K562 (cell line): ENCODE results near the gene ZBTB7A. TPM values are rescaled to one million over a fixed set of nuclear protein-coding genes. Genes with fewer than 3 reads are reported as not detected.
A peak's percentile ranks its signal among the peaks of the same experiment; 100 is the strongest.

ENCODE experiments used
- ATAC-seq: fragments of 200-7000 bp; cut with Tn5 transposase; 3 replicates; pipeline ENCODE4 v1.9.1; 2020; ENCODE audit warnings: moderate library complexity
- BruUV-seq: library from RNA; stranded (reverse); fragments of 400-500 nt; replicated peaks from 2 replicates; lab custom pipeline; 2021; lab: Mats Ljungman, UMichigan
- CTCF ChIA-PET: fragments of 300-600 bp; formaldehyde crosslinking; extraction: SDS; loops from one replicate; lab custom pipeline; 2021; ENCODE audit warnings: low intra/inter-chr PET ratio; lab: Yijun Ruan, JAX
- POLR2A ChIA-PET: fragments of 300-600, 350-650 bp; sonication (Branson Sonifier 250); formaldehyde crosslinking; extraction: SDS; loops from one replicate; lab custom pipeline; 2021; ENCODE audit warnings: antibody characterized with exemption, inconsistent platforms; lab: Yijun Ruan, JAX
- DNase-seq, 4 experiments: peaks; one replicate each; pipeline versions ENCODE4 v3.0.0 to v3.0.0-alpha.2; 2011 to 2018; ENCODE audit warnings: low spot score in 3 of 4, mixed read lengths in 3 of 4; ENCODE audit errors: extremely low read depth in 1 of 4
- FAIRE-seq: peaks from 2 replicates; lab custom pipeline; 2011; peaks lifted over from hg19 to GRCh38; lab: Jason Lieb, UNC
- H2AFZ ChIP-seq: 2 replicates; pipeline ENCODE4 v1.6.0; 2011; ENCODE audit warnings: low read depth, low read length, control low read depth, inconsistent platforms
- H3K27ac ChIP-seq: fragments of 200-600 bp; 3 replicates; pipeline ENCODE4 v1.8.0; 2011; ENCODE audit warnings: low read depth, mild to moderate bottlenecking, control low read depth, inconsistent platforms, low read length, moderate library complexity, mixed read lengths; ENCODE audit errors: extremely low read depth
- H3K27me3 ChIP-seq, 2 experiments: fragments of 300-600 bp in 1 of 2; 2 replicates in 1 of 2; 3 replicates in 1 of 2; pipeline versions ENCODE4 v1.6.0 to v1.8.0; 2011; ENCODE audit warnings: inconsistent platforms in 2 of 2, low read length in 2 of 2, mild to moderate bottlenecking in 1 of 2, mixed read lengths in 1 of 2, moderate library complexity in 1 of 2; ENCODE audit not compliant: control insufficient read depth in 2 of 2, insufficient read depth in 2 of 2
- H3K36me3 ChIP-seq: fragments of 300-600 bp; 3 replicates; pipeline ENCODE4 v1.8.0; 2011; ENCODE audit warnings: mild to moderate bottlenecking, low read length, inconsistent platforms; ENCODE audit not compliant: control insufficient read depth, insufficient read depth
- H3K4me1 ChIP-seq, 2 experiments: fragments of 200-600 bp in 1 of 2; replicated peaks in 1 of 2; 2 replicates in 1 of 2; 3 replicates in 1 of 2; pipeline versions ENCODE4 v1.5.1 to v1.8.0; 2011; ENCODE audit warnings: inconsistent platforms in 2 of 2, low read length in 2 of 2, mild to moderate bottlenecking in 1 of 2, mixed read lengths in 1 of 2, moderate library complexity in 1 of 2; ENCODE audit not compliant: control insufficient read depth in 2 of 2, insufficient read depth in 2 of 2
- H3K4me2 ChIP-seq: 2 replicates; pipeline ENCODE4 v1.6.1; 2011; ENCODE audit warnings: low read length, control low read depth, inconsistent platforms, mixed read lengths; ENCODE audit not compliant: insufficient read depth
- H3K4me3 ChIP-seq: fragments of 200-600 bp; sonication (generic), shearing (Covaris generic); 2 replicates; pipeline ENCODE4 v1.5.1; 2016; ENCODE audit warnings: control low read depth, inconsistent platforms
- H3K79me2 ChIP-seq: fragments of 200-600 bp; 3 replicates; pipeline ENCODE4 v1.8.0; 2011; ENCODE audit warnings: low read length, inconsistent platforms; ENCODE audit not compliant: control insufficient read depth, insufficient read depth
- H3K9ac ChIP-seq, 2 experiments: 2 replicates each; pipeline versions ENCODE4 v1.6.0 to v1.6.1; 2011; ENCODE audit warnings: low read depth in 2 of 2, low read length in 2 of 2, control low read depth in 1 of 2, inconsistent platforms in 1 of 2, mild to moderate bottlenecking in 1 of 2, mixed read lengths in 1 of 2; ENCODE audit not compliant: insufficient read depth in 1 of 2
- H3K9me1 ChIP-seq: one replicate; pipeline ENCODE4 v1.6.0; 2011; ENCODE audit warnings: inconsistent platforms, mild to moderate bottlenecking, low read length, moderate library complexity; ENCODE audit not compliant: control insufficient read depth, insufficient read depth
- H3K9me3 ChIP-seq: replicated peaks from 2 replicates; pipeline ENCODE4 v1.5.1; 2011; ENCODE audit warnings: low read depth, low read length, inconsistent platforms; ENCODE audit not compliant: control insufficient read depth, insufficient read depth
- H4K20me1 ChIP-seq: replicated peaks from 2 replicates; pipeline ENCODE4 v1.6.1; 2011; ENCODE audit warnings: low read length, inconsistent platforms, mixed read lengths; ENCODE audit not compliant: control insufficient read depth, insufficient read depth
- AFF4 ChIP-seq: sonication (generic); formaldehyde crosslinking; IDR thresholded peaks from 2 replicates; pipeline ENCODE4 v1.8.0; 2023; ENCODE audit warnings: mild to moderate bottlenecking, missing genetic modification reagents
- FOXP1 ChIP-seq: sonication (generic); formaldehyde crosslinking; IDR thresholded peaks from 2 replicates; pipeline ENCODE4 v1.8.0; 2022; ENCODE audit warnings: mild to moderate bottlenecking, missing genetic modification reagents
- KDM1A ChIP-seq, 2 experiments: fragments of 450-650 bp; IDR thresholded peaks; 2 replicates each; pipeline ENCODE4 v1.6.1; 2016; ENCODE audit warnings: mild to moderate bottlenecking in 2 of 2
- POLR2G ChIP-seq: fragments of 200-400 bp; formaldehyde crosslinking; IDR thresholded peaks from 2 replicates; pipeline ENCODE4 v1.6.1; 2017; ENCODE audit warnings: low read depth, mild to moderate bottlenecking, antibody characterized with exemption, low read length, moderate library complexity
- RBFOX2 ChIP-seq: fragments of 200-400 bp; formaldehyde crosslinking; IDR thresholded peaks from 2 replicates; pipeline ENCODE4 v1.6.1; 2017; ENCODE audit warnings: low read depth, mild to moderate bottlenecking, low read length, moderate library complexity
- SAFB ChIP-seq: fragments of 200-400 bp; formaldehyde crosslinking; IDR thresholded peaks from 2 replicates; pipeline ENCODE4 v1.6.1; 2017; ENCODE audit warnings: low read depth, low read length, borderline replicate concordance
- TGIF2 ChIP-seq: sonication (generic); formaldehyde crosslinking; IDR thresholded peaks from 2 replicates; pipeline ENCODE4 v1.8.1; 2022; ENCODE audit warnings: mild to moderate bottlenecking, missing genetic modification reagents, moderate library complexity
- ZFP36 ChIP-seq: fragments of 150-350 bp; IDR thresholded peaks from 2 replicates; pipeline ENCODE4 v1.6.1; 2018; ENCODE audit warnings: low read length, low read depth; ENCODE audit not compliant: partially characterized antibody
- ZNF217 ChIP-seq: sonication (generic); formaldehyde crosslinking; IDR thresholded peaks from 2 replicates; pipeline ENCODE4 v1.8.0; 2022; ENCODE audit warnings: mild to moderate bottlenecking, missing genetic modification reagents
- ZNF347 ChIP-seq: fragments of 450-650 bp; formaldehyde crosslinking; IDR thresholded peaks from 2 replicates; pipeline ENCODE4 v1.4.0; 2020; ENCODE audit warnings: low read depth, mild to moderate bottlenecking, moderate library complexity
- ZNF395 ChIP-seq: fragments of 200-800 bp; sonication (Bioruptor generic); IDR thresholded peaks from 2 replicates; pipeline ENCODE4 v1.6.1; 2017; ENCODE audit warnings: missing genetic modification characterization, missing compliant biosample characterization
- WGBS: fragments of 100-300 bp; shearing (Covaris generic); methylation state at CpG from one replicate; pipeline ENCODE4 v1.1.6; 2016; ENCODE audit warnings: low coverage, mixed read lengths; ENCODE audit not compliant: insufficient coverage; ENCODE audit errors: missing lambda C conversion rate; 5-methylcytosine and 5-hydroxymethylcytosine counted together
- in situ Hi-C: fragments of 300-500 bp; cut with MboI; formaldehyde crosslinking; loops from 4 replicates; pipeline ENCODE4 v1.15.0; 2018; ENCODE audit warnings: inconsistent platforms, mixed read lengths
- intact Hi-C: fragments of 100-400 bp; cut with micrococcal nuclease; formaldehyde crosslinking; loops from 2 replicates; pipeline ENCODE4 v1.14.2; 2022
- polyA plus RNA-seq, 8 experiments: library from polyadenylated mRNA; depleted of rRNA in 4 of 8; stranded (reverse) in 5 of 8; unstranded in 3 of 8; fragments of >200 nt; fragmentation: Nextera tagmentation in 2 of 8; fragmentation: Illumina TruSeq in 1 of 8; extraction: Ambion mirVana in 2 of 8; extraction: Trizol in 1 of 8; gene quantifications; 2 replicates each; pipeline versions ENCODE4 v1.2.1 to v1.2.3, GENCODE V29; 2011 to 2014; ENCODE audit warnings: inconsistent platforms in 1 of 8, missing spikeins in 1 of 8
- total RNA-seq, 7 experiments: library from RNA; depleted of rRNA in 6 of 7; stranded (reverse); fragments of >200 nt in 6 of 7; fragmentation: Illumina TruSeq in 2 of 7; extraction: Trizol in 2 of 7; gene quantifications; 2 replicates each; pipeline versions ENCODE4 v1.2.1 to v1.2.3, GENCODE V29; 2011 to 2021; ENCODE audit warnings: low replicate concordance in 1 of 7

ZBTB7A gene
- total and polyA plus RNA-seq, 9 of the 15 experiments (the other 6 are each of a cell fraction or from before 2014, with no cell fraction given) = 0.11 to 34.0 (median 4.6) TPM

GRCh38 chr19:4112367-4112766, 45.7 kb upstream of the ZBTB7A start:
- POLR2A ChIA-PET = no interaction called here
- Histone ChIP-seq H3K36me3 (peaks cover 85% of the 10 kb centered on the region; the same call in 2 of the 3 replicates), H4K20me1 (no peaks in the 10 kb centered on the region), H3K9me3 (no peaks in the 10 kb centered on the region), H3K4me2 (no peak overlapping the region), H3K4me3 (no peak overlapping the region), H3K79me2 (no peaks in the 10 kb centered on the region), H3K9ac (no peak overlapping the region; a peak in 2 of 4 replicates), H3K27ac (no peak overlapping the region), H2AFZ (no peak overlapping the region), H3K4me1 (peaks cover 0 to 8% of the 10 kb centered on the region in 2 experiments; a peak in 2 of 5 replicates), H3K9me1 (no peaks in the 10 kb centered on the region), H3K27me3 (no peaks in the 10 kb centered on the region)
- no TSS peak for BruUV-seq
- TF ChIP-seq ZNF395 (CRISPR knock-in tag) (no peak), POLR2G (0 out of 2 replicates have a peak, but pooled peaks have one; percentile 16), RBFOX2 (peak; percentile 44; the same call in 1 of the 2 replicates)
- ATAC-seq = no peak
- intact Hi-C loops = no loop called here
- DNase-seq = no peak
- FAIRE-seq = no peak
- WGBS = 87% methylated on average over 4 of the region's 17 CpGs
- in situ Hi-C loops = no loop called here
- CTCF ChIA-PET = no interaction called here

- in situ Hi-C loops = no loop called here
- Histone ChIP-seq H3K4me1 (peaks cover 0 to 5% of the 10 kb centered on the region in 2 experiments; a peak in 2 of 5 replicates), H4K20me1 (no peaks in the 10 kb centered on the region), H3K27ac (no peak overlapping the region), H3K4me3 (no peak overlapping the region), H3K9me1 (no peaks in the 10 kb centered on the region), H3K4me2 (no peak overlapping the region), H3K79me2 (no peaks in the 10 kb centered on the region), H2AFZ (no peak overlapping the region), H3K27me3 (no peaks in the 10 kb centered on the region), H3K9ac (no peak overlapping the region), H3K36me3 (peaks cover 81% of the 10 kb centered on the region; the same call in 2 of the 3 replicates), H3K9me3 (no peaks in the 10 kb centered on the region)
- intact Hi-C loops = no loop called here
- DNase-seq (no peak), ATAC-seq (no peak), FAIRE-seq (no peak)
- ChIA-PET CTCF (no interaction called here), POLR2A (interaction anchor here (0.9 to 2.0 kb wide), 2 partner anchors 9 kb away, joined by 3 to 8 read pairs; no protein-coding TSS in a partner anchor)
- 92% methylated on average over 6 of the region's 6 CpGs for WGBS
- BruUV-seq = no TSS peak
- TF ChIP-seq FOXP1 (CRISPR knock-in tag) (no peak), ZNF217 (CRISPR knock-in tag) (no peak), ZFP36 (no peak), KDM1A (IDR thresholded peaks at IDR 0.05) (no peak), AFF4 (CRISPR knock-in tag) (no peak), ZNF347 (CRISPR knock-in tag) (no peak), TGIF2 (CRISPR knock-in tag) (no peak), SAFB (no peak)
These were observed 42.9 kb upstream of the ZBTB7A start for GRCh38 chr19:4109626-4109945.
